A549 (cell line): Measurements from ENCODE around the gene NOL3. TPM values are rescaled to one million over a fixed set of nuclear protein-coding genes. Genes with fewer than 3 reads are reported as not detected.
A peak's percentile ranks its signal among the peaks of the same experiment; 100 is the strongest.

Experiments
- ATAC-seq, 2 experiments: fragments of 200-7000 bp in 1 of 2; fragments of >200 bp in 1 of 2; cut with Nextera tagmentation in 1 of 2; cut with Tn5 transposase in 1 of 2; 3 replicates each; pipeline versions ENCODE4 v1.8.0 to v1.9.1; 2018 to 2020; ENCODE audit warnings: mild to moderate bottlenecking in 1 of 2, moderate library complexity in 1 of 2
- CTCF ChIA-PET: fragments of 300-600 bp; sonication (Branson Sonifier 250); formaldehyde crosslinking; extraction: SDS; loops from one replicate; lab custom pipeline; 2021; ENCODE audit warnings: antibody characterized with exemption, inconsistent platforms; lab: Yijun Ruan, JAX
- POLR2A ChIA-PET: fragments of 350-600 bp; formaldehyde crosslinking; extraction: SDS; loops from one replicate; lab custom pipeline; 2021; ENCODE audit warnings: antibody characterized with exemption, inconsistent platforms; lab: Yijun Ruan, JAX
- DNase-seq, 2 experiments: peaks; one replicate each; pipeline versions ENCODE4 v3.0.0 to v3.0.0-alpha.2; 2011 to 2016; ENCODE audit warnings: low read depth in 1 of 2, low spot score in 1 of 2
- FAIRE-seq: peaks from 2 replicates; lab custom pipeline; 2011; peaks lifted over from hg19 to GRCh38; lab: Jason Lieb, UNC
- H3K27ac ChIP-seq, 2 experiments: fragments of >200 bp; sonication (Bioruptor Twin); formaldehyde crosslinking; 3 replicates each; pipeline ENCODE4 v1.5.1; 2016 to 2017
- H3K4me1 ChIP-seq: fragments of >200 bp; sonication (Bioruptor Twin); formaldehyde crosslinking; 3 replicates; pipeline ENCODE4 v1.6.1; 2016
- H3K4me2 ChIP-seq: fragments of >200 bp; sonication (Bioruptor Twin); formaldehyde crosslinking; 3 replicates; pipeline ENCODE4 v1.6.1; 2016
- H3K4me3 ChIP-seq: fragments of >200 bp; sonication (Bioruptor Twin); formaldehyde crosslinking; 3 replicates; pipeline ENCODE4 v1.5.1; 2016
- H3K9me3 ChIP-seq: fragments of >200 bp; sonication (Bioruptor Twin); formaldehyde crosslinking; 3 replicates; pipeline ENCODE4 v1.6.1; 2016
- BCL3 ChIP-seq: fragments of >200 bp; sonication (Bioruptor Twin); formaldehyde crosslinking; IDR thresholded peaks from 3 replicates; pipeline ENCODE4 v1.6.1; 2016
- BHLHE40 ChIP-seq: IDR thresholded peaks from 2 replicates; pipeline ENCODE4 v1.6.1; 2012; ENCODE audit warnings: low read depth, low read length, inconsistent platforms
- CBX2 ChIP-seq: fragments of 200-600 bp; sonication (generic); IDR thresholded peaks from 2 replicates; pipeline ENCODE4 v1.6.1; 2016; ENCODE audit warnings: low read depth, mild to moderate bottlenecking, borderline replicate concordance
- EHF ChIP-seq: fragments of 250-450 bp; sonication (Bioruptor Pico); IDR thresholded peaks from 2 replicates; pipeline ENCODE4 v1.5.0; 2020; ENCODE audit warnings: mild to moderate bottlenecking
- FOSB ChIP-seq: fragments of 250-450 bp; sonication (Bioruptor Pico); IDR thresholded peaks from 2 replicates; pipeline ENCODE4 v1.5.0; 2020; ENCODE audit warnings: mild to moderate bottlenecking, moderate library complexity
- FOSL2 ChIP-seq, 2 experiments: fragments of 450-650 bp in 1 of 2; fragments of >200 bp in 1 of 2; sonication (Bioruptor Twin) in 1 of 2; formaldehyde crosslinking; IDR thresholded peaks; 2 replicates each; pipeline versions ENCODE4 v1.5.0 to v1.6.1; 2016 to 2020; ENCODE audit warnings: mild to moderate bottlenecking in 1 of 2, moderate library complexity in 1 of 2
- HDAC2 ChIP-seq: fragments of 200-600 bp; sonication (generic); IDR thresholded peaks from 2 replicates; pipeline ENCODE4 v1.6.1; 2016
- HES2 ChIP-seq: fragments of >200 bp; sonication (Bioruptor Twin); formaldehyde crosslinking; IDR thresholded peaks from 2 replicates; pipeline ENCODE4 v1.6.1; 2016
- KDM5A ChIP-seq: fragments of 200-600 bp; sonication (generic); IDR thresholded peaks from 2 replicates; pipeline ENCODE4 v1.6.1; 2016; ENCODE audit warnings: antibody characterized with exemption, mild to moderate bottlenecking
- MAFK ChIP-seq: fragments of 450-650 bp; IDR thresholded peaks from 2 replicates; pipeline ENCODE4 v1.6.1; 2014; ENCODE audit not compliant: partially characterized antibody
- MAX ChIP-seq: IDR thresholded peaks from 2 replicates; pipeline ENCODE4 v1.6.1; 2012
- NPAS2 ChIP-seq: fragments of 250-450 bp; sonication (Bioruptor Pico); IDR thresholded peaks from 2 replicates; pipeline ENCODE4 v1.8.0; 2022; ENCODE audit warnings: mild to moderate bottlenecking, moderate library complexity, borderline replicate concordance
- NR3C1 ChIP-seq: fragments of >200 bp; sonication (Bioruptor Twin); formaldehyde crosslinking; IDR thresholded peaks from 3 replicates; pipeline ENCODE4 v1.6.1; 2017
- RAD21 ChIP-seq, 2 experiments: fragments of >200 bp in 1 of 2; sonication (Bioruptor Twin) in 1 of 2; formaldehyde crosslinking in 1 of 2; IDR thresholded peaks in 1 of 2; conservative IDR thresholded peaks in 1 of 2; 2 replicates in 1 of 2; 3 replicates in 1 of 2; pipeline ENCODE4 v1.6.1; 2012 to 2018; ENCODE audit warnings: inconsistent platforms in 1 of 2
- REST ChIP-seq: fragments of 200-600 bp; sonication (generic); IDR thresholded peaks from 2 replicates; pipeline ENCODE4 v1.6.1; 2016; ENCODE audit warnings: antibody characterized with exemption, mild to moderate bottlenecking, moderate library complexity
- SMC3 ChIP-seq: fragments of >200 bp; sonication (Bioruptor Twin); formaldehyde crosslinking; IDR thresholded peaks from 3 replicates; pipeline ENCODE4 v1.6.1; 2018; ENCODE audit warnings: inconsistent platforms
- USF2 ChIP-seq: fragments of 450-650 bp; IDR thresholded peaks from 2 replicates; pipeline ENCODE4 v1.6.1; 2014; ENCODE audit warnings: antibody characterized with exemption
- ZC3H11A ChIP-seq: fragments of 450-650 bp; IDR thresholded peaks from 2 replicates; pipeline ENCODE4 v1.6.1; 2014; ENCODE audit warnings: antibody characterized with exemption, mild to moderate bottlenecking
- ZFP36 ChIP-seq: fragments of 450-650 bp; IDR thresholded peaks from 2 replicates; pipeline ENCODE4 v1.6.1; 2014; ENCODE audit warnings: borderline replicate concordance; ENCODE audit not compliant: partially characterized antibody
- WGBS: methylation state at CpG from one replicate; pipeline ENCODE4 v1.1.6; 2017; ENCODE audit errors: missing lambda C conversion rate; 5-methylcytosine and 5-hydroxymethylcytosine counted together
- polyA plus RNA-seq, 4 experiments: library from polyadenylated mRNA; depleted of rRNA in 3 of 4; stranded (reverse); fragments of >200 nt; fragmentation: RNase III in 1 of 4; extraction: RNeasy Plus Mini Kit Qiagen cat#74134 plus additional on column Dnase treatment in 1 of 4; gene quantifications; 2 replicates in 3 of 4; 3 replicates in 1 of 4; pipeline ENCODE4 v1.2.3, GENCODE V29; 2011 to 2017
- TF ChIP-seq, protein P1 (sequence below): fragments of >200 bp; sonication (Bioruptor Twin); formaldehyde crosslinking; IDR thresholded peaks from 3 replicates; pipeline ENCODE4 v1.5.1; 2016

Gene NOL3
- polyA plus RNA-seq, 2 of the 4 experiments (the other 2 are of a cell fraction), result 22.6 to 39.1 TPM

GRCh38 chr16:67169642-67170167 is 633 bp upstream of the NOL3 start:
- WGBS, result 19% methylated on average over 24 of the region's 24 CpGs
- ATAC-seq, result peak; percentile 1 to 25; a peak in 4 of 6 replicates
- Histone ChIP-seq H3K9me3 (no peaks in the 10 kb centered on the region), H3K27ac (peak overlapping the region; percentile 97 to 99), H3K4me3 (peak overlapping the region; percentile 51), H3K4me1 (peaks cover 36% of the 10 kb centered on the region), H3K4me2 (peak overlapping the region; percentile 99)
- ChIA-PET POLR2A (interaction anchor here (1.0 to 2.9 kb wide), 6 partner anchors 9 to 209 kb away, joined by 3 to 46 read pairs (median 4); partner anchors contain the start of genes CES3, FBXL8, FHOD1 and TRADD), CTCF (interaction anchor here (0.6 to 20.5 kb wide), 24 partner anchors 14 to 216 kb away, joined by 3 to 314 read pairs (median 4); partner anchors contain the start of genes B3GNT9, CES4A, EXOC3L1 and FBXL8)
- DNase-seq, result peak in 1 of 2 experiments; percentile 50
- no peak for FAIRE-seq
- TF ChIP-seq USF2 (no peak), BCL3 (no peak), RAD21 (conservative IDR thresholded peaks at IDR 0.05 in 1 of 2, IDR thresholded peaks at IDR 0.05 in 1 of 2) (peak in 1 of 2 experiments; percentile 39; a peak in 3 of 5 replicates), HES2 (no peak), SMC3 (peak; percentile 27; the same call in 1 of the 3 replicates)
- TF ChIP-seq, protein P1, sequence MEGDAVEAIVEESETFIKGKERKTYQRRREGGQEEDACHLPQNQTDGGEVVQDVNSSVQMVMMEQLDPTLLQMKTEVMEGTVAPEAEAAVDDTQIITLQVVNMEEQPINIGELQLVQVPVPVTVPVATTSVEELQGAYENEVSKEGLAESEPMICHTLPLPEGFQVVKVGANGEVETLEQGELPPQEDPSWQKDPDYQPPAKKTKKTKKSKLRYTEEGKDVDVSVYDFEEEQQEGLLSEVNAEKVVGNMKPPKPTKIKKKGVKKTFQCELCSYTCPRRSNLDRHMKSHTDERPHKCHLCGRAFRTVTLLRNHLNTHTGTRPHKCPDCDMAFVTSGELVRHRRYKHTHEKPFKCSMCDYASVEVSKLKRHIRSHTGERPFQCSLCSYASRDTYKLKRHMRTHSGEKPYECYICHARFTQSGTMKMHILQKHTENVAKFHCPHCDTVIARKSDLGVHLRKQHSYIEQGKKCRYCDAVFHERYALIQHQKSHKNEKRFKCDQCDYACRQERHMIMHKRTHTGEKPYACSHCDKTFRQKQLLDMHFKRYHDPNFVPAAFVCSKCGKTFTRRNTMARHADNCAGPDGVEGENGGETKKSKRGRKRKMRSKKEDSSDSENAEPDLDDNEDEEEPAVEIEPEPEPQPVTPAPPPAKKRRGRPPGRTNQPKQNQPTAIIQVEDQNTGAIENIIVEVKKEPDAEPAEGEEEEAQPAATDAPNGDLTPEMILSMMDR, result peak; percentile 76

GRCh38 chr16:67170949-67171649 is 761 bp downstream of the NOL3 start:
- TF ChIP-seq NR3C1, result no peak
- peak; percentile 8; the same call in 1 of the 2 replicates for TF ChIP-seq MAX
- no peak for TF ChIP-seq RAD21 (conservative IDR thresholded peaks at IDR 0.05 in 1 of 2, IDR thresholded peaks at IDR 0.05 in 1 of 2)
- TF ChIP-seq, all 56 proteins: peak for 1
- FAIRE-seq, result no peak

GRCh38 chr16:67173323-67173722 is 3.0 kb downstream of the NOL3 start:
- WGBS, result 33% methylated on average over 1 of the region's 1 CpG
- FAIRE-seq (no peak), DNase-seq (no peak), ATAC-seq (0 out of 6 replicates have a peak, but pooled peaks of 1 of the 2 experiments have one; percentile 0)
- Histone ChIP-seq H3K9me3 (no peaks in the 10 kb centered on the region), H3K27ac (peak overlapping the region; percentile 84 to 87), H3K4me3 (peak overlapping the region; percentile 50), H3K4me1 (peaks cover 41% of the 10 kb centered on the region), H3K4me2 (peak overlapping the region; percentile 88)
- POLR2A ChIA-PET, result interaction anchor here (0.5 to 1.2 kb wide), 5 partner anchors 13 to 281 kb away, joined by 3 to 6 read pairs (median 3); partner anchors contain the start of gene CBFB
- TF ChIP-seq NPAS2, result no peak
- no peak for TF ChIP-seq ZFP36
- no peak for TF ChIP-seq KDM5A
- TF ChIP-seq BHLHE40, result no peak
- TF ChIP-seq FOSB (CRISPR knock-in tag), result no peak
- TF ChIP-seq MAFK, result no peak
- TF ChIP-seq FOSL2 (IDR thresholded peaks at IDR 0.05), result no peak
- no peak for TF ChIP-seq FOSL2 (CRISPR knock-in tag; IDR thresholded peaks at IDR 0.05)
- no peak for TF ChIP-seq ZC3H11A
- no peak for TF ChIP-seq REST
- no peak for TF ChIP-seq CBX2
- TF ChIP-seq EHF, result no peak
- TF ChIP-seq HDAC2, result no peak
- CTCF ChIA-PET, result interaction anchor here (0.6 to 20.5 kb wide), 10 partner anchors 12 to 308 kb away, joined by 3 to 314 read pairs (median 4); partner anchors contain the start of genes ATP6V0D1, B3GNT9, EXOC3L1 and FBXL8

More at GRCh38 chr16:67170949-67171649, 761 bp downstream of the NOL3 start:
- CTCF ChIA-PET, result interaction anchor here (0.9 to 20.5 kb wide), 6 partner anchors 15 to 217 kb away, joined by 3 to 314 read pairs (median 6); partner anchors contain the start of genes B3GNT9, EXOC3L1, FBXL8 and MATCAP1
- DNase-seq (peak; percentile 41 to 51), ATAC-seq (peak; percentile 8 to 27)
- Histone ChIP-seq H3K4me3 (peak overlapping the region; percentile 51), H3K27ac (peak overlapping the region; percentile 97 to 99), H3K4me2 (peak overlapping the region; percentile 99), H3K4me1 (peaks cover 41% of the 10 kb centered on the region), H3K9me3 (no peaks in the 10 kb centered on the region)
- WGBS, result 36% methylated on average over 14 of the region's 14 CpGs
- POLR2A ChIA-PET, result interaction anchor here (1.0 to 2.9 kb wide), 7 partner anchors 10 to 210 kb away, joined by 3 to 46 read pairs (median 4); partner anchors contain the start of genes B3GNT9, CES3, FBXL8 and FHOD1
